ENCODE results near the gene ITPR1. TPM values are rescaled to one million over a fixed set of nuclear protein-coding genes. Genes with fewer than 3 reads are reported as not detected.

The ITPR1 gene
- total and polyA plus RNA-seq, 2 of the 4 experiments (the other 2 are of a cell fraction), result 1.8 to 5.7 TPM

GRCh38 chr3:4517643-4518311 is 24.6 kb downstream of the ITPR1 start:
- no peak overlapping the region for H3K27ac ChIP-seq (ENCODE audit: insufficient read depth, low read length)
- H2BK5ac ChIP-seq (ENCODE audit: low read depth, low read length, poor library complexity, severe bottlenecking), result no peak overlapping the region
- dilution Hi-C loops (cut with HindIII; ENCODE audit: low sequenced_read_pairs, unreplicated experiment) (no loop called here), intact Hi-C loops (cut with micrococcal nuclease) (no loop called here), in situ Hi-C loops (cut with MboI; ENCODE audit: low sequenced_read_pairs) (no loop called here)
- H3K56ac ChIP-seq (ENCODE audit: extremely low read depth, insufficient read depth, low read length), result no peak overlapping the region
- H2AK9ac ChIP-seq (replicated peaks; ENCODE audit: low read depth, low read length, poor library complexity), result no peak overlapping the region
- ChIA-PET CTCF (interaction anchor here (1.9 kb wide), 1 partner anchor 16 kb away, joined by 5 read pairs; no protein-coding TSS in a partner anchor), POLR2A (ENCODE audit: unreplicated experiment) (no interaction called here)
- no peak overlapping the region for H3K23ac ChIP-seq (ENCODE audit: low read depth, low read length)
- no peak overlapping the region for H3K18ac ChIP-seq (ENCODE audit: low read depth, low read length)
- H2BK20ac ChIP-seq (ENCODE audit: low read depth, low read length), result no peak overlapping the region
- no peak for ATAC-seq (ENCODE audit: low read depth)
- H3K36me3 ChIP-seq (ENCODE audit: control insufficient read depth, insufficient read depth, low read length), result no peaks in the 10 kb centered on the region
- no peak overlapping the region for H4K5ac ChIP-seq (ENCODE audit: low read depth, low read length)
- no peaks in the 10 kb centered on the region for H3K79me1 ChIP-seq (ENCODE audit: low read depth in 1 of 2, low read length in 2 of 2)
- H3K9me1 ChIP-seq (ENCODE audit: insufficient read depth, low read length), result no peaks in the 10 kb centered on the region
- H4K91ac ChIP-seq (ENCODE audit: insufficient read depth, low read depth, low read length), result no peak overlapping the region
- H4K8ac ChIP-seq (ENCODE audit: low read depth in 2 of 2, low read length in 2 of 2), result no peak overlapping the region
- no peaks in the 10 kb centered on the region for H3K27me3 ChIP-seq (ENCODE audit: control insufficient read depth, insufficient read depth, low read length)
- no peaks in the 10 kb centered on the region for H4K20me1 ChIP-seq (ENCODE audit: insufficient read depth, low read length)
- no TSS peak for BruUV-seq (replicated peaks)
- no peaks in the 10 kb centered on the region for H3K4me1 ChIP-seq (ENCODE audit: control insufficient read depth, insufficient read depth, low read length)
- no peak overlapping the region for H2BK120ac ChIP-seq (ENCODE audit: low read depth, low read length)
- H2AFZ ChIP-seq (replicated peaks; ENCODE audit: low read length, poor library complexity), result no peak overlapping the region
- no peak overlapping the region for H2AK5ac ChIP-seq (ENCODE audit: low read depth, low read length)
- H3K4me3 ChIP-seq (ENCODE audit: insufficient read depth, low read depth, low read length), result no peak overlapping the region
- WGBS, 2 experiments (ENCODE audit: extremely low coverage in 2 of 2, insufficient read length in 1 of 2), result 0% methylated on average over 1 of the region's 3 CpGs; no CpG with 5 or more reads in 1 of the 2 experiments
- no peaks in the 10 kb centered on the region for H3K9me3 ChIP-seq (ENCODE audit: control insufficient read depth, insufficient read depth, low read length)
- H3K9ac ChIP-seq (ENCODE audit: low read depth, low read length), result no peak overlapping the region
- no peak for DNase-seq
- H3K4ac ChIP-seq (ENCODE audit: low read depth, low read length), result no peak overlapping the region
- no peak overlapping the region for H2BK15ac ChIP-seq (ENCODE audit: low read depth, low read length)
- H3K14ac ChIP-seq (replicated peaks; ENCODE audit: low read depth, low read length), result no peak overlapping the region
- H3K4me2 ChIP-seq (ENCODE audit: low read depth, low read length), result no peak overlapping the region
- TF ChIP-seq BHLHE40 (IDR thresholded peaks at IDR 0.05; ENCODE audit: low read depth, low read length), result no peak
- no peak for TF ChIP-seq FOS (IDR thresholded peaks at IDR 0.05; ENCODE audit: low read depth, low read length)
- no peak for TF ChIP-seq USF2 (IDR thresholded peaks at IDR 0.05; ENCODE audit: low read depth, low read length)
- TF ChIP-seq CTCF (conservative IDR thresholded peaks at IDR 0.05; ENCODE audit: low read depth, low read length), result no peak
- TF ChIP-seq MAFK (IDR thresholded peaks at IDR 0.05; ENCODE audit: low read depth, low read length), result no peak
- no peak for TF ChIP-seq SMC3 (IDR thresholded peaks at IDR 0.05; ENCODE audit: low read depth, low read length)
- TF ChIP-seq RAD21 (IDR thresholded peaks at IDR 0.05; ENCODE audit: low read length), result no peak
- TF ChIP-seq RCOR1 (IDR thresholded peaks at IDR 0.05; ENCODE audit: insufficient replicate concordance, low read length), result no peak
